HG02981 (cell line): Measurements from ENCODE around the gene OPALIN.

Experiments
- ATAC-seq: cut with Tn5 transposase; IDR thresholded peaks from one replicate; pipeline ENCODE4 v1.9.1; 2021; ENCODE audit warnings: mild to moderate bottlenecking, moderate library complexity; ENCODE audit not compliant: unreplicated experiment

OPALIN gene, protein sequence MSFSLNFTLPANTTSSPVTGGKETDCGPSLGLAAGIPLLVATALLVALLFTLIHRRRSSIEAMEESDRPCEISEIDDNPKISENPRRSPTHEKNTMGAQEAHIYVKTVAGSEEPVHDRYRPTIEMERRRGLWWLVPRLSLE

GRCh38 chr10:96358851-96359540, at the start of gene OPALIN:
TSS of gene OPALIN (minus strand) at chr10:96359002. CDS start at chr10:96358896, 106 bp downstream.
- ATAC-seq: no peak

DNA sequence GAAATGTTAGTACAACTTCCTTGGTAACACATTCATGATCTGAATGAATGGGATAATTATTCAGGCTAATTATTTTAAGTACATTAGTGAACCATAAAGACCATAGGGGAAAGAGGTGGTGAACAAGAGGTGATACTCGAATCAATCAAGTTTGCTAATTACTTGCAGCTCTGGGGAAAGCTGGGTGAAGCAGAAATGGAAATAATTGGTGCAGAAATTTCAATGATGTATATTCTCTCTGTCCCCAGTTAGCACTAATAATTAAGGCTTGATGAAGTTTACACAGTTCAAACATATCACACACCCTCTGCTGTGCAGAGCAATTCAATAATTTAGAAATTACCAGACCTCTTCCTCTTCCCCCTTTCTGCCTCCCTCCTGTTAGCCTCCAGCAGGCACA, 49.4 kb upstream of the OPALIN start:
- ATAC-seq: no peak

- no peak for ATAC-seq
These were observed 48.8 kb upstream of the OPALIN start for GRCh38 chr10:96407560-96408069.

- no peak for ATAC-seq
These were observed 47.3 kb upstream of the OPALIN start for GRCh38 chr10:96406091-96406490.

DNA sequence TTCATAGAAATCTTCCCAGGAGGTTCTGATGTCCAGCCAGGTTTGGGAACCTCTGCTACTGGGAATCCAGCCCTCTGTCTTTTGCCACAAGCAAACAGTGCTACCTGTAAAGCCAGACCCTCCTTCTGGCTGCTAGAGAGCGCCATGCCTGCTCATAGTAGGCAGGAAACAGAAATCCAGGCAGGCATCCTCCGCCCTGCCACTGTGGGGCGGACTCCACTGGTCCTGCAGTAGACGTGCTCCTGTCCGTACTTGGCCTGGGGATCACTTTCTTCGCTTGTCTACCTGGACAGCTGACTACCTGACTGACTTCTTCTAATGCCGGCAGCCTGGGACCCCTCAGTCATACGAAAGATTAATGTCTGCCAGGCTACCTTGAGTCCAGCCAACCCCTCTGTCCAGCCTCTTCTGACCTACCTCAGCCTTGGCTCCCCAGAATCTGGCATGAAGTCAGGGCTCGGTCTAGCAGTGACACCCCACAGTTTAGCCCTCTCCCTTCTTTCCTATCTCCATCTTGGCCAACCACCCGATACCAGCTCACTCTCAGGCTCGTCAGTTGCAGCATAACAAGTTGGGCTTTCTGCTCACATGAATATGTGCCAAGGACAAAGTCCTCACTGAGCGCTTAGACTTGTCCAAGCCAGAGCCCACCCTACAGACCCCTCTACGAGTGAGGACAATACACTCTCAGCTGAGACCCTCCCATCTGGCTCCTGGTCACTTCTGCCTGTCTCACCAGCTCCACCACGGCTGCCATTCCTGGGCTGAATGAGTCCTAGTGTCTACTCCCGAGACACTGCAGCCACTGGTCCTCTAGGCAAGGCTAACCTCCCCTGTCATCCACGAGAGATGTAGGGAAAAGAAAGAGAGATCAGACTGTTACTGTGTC, 43.9 kb upstream of the OPALIN start:
- no peak for ATAC-seq

DNA sequence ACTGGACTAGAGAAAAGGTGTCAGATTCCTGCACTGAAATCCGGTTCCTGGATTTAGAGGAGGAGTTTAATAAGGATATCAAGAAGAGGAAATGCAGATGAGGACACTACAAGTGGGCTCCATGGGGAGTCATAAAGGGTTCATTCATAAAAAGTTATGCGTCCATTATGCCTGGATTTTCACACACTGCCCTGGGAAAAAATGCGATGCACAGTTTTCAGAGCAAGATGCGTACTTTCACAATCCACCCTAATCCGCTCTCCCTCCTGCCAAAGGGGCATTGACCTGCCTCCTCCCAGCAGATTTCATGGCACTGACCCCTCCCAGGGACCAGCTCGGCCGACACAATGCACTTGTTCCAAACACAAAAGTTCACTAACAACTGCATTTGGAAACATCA, 42.2 kb upstream of the OPALIN start:
- ATAC-seq: no peak

- no peak for ATAC-seq
These were observed 41.7 kb upstream of the OPALIN start for GRCh38 chr10:96400465-96400864.

DNA sequence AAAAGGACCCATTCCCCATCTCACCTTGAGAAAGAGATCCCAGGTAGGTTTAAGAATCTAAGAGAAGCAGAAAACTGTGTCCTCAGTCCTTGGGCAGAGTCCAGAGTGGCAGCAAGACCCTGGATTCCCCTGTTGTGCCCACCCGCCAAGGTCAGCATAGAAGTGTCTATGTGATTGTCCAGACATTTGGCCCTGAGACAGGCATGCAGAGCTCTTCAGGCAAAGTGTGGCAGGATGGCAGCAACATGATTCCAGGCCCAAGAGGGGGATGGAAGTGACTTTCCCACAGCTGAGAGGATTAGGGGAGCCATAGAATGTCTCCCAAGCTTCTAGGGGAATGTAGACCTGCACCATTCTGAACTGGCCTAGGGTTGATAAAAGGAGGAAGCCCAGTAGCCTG, 39.1 kb upstream of the OPALIN start:
- no peak for ATAC-seq

- ATAC-seq: peak; percentile 50
These were observed 37.4 kb upstream of the OPALIN start for GRCh38 chr10:96395931-96396877.

- ATAC-seq: no peak
These were observed 31.7 kb upstream of the OPALIN start for GRCh38 chr10:96390460-96390864.

DNA sequence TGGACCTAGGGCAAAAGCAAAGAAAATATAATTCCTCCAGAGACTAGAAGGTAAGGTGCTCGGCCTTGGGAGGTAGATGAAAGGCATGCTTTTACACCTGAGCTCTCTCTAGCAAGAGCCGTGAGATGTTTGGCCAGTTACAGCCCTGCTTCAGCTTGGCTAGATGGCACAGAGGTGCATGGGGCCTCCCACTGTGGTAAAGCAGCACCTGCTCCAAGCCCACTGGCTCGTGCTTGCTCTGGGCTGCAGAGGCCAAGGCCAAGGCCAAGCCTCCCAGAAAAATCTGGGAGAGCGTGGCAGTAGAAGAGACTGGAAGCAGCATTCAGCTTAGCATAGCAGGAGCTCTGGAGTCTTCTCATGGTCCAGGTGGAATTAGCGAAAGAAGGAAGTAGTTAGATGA, 31.0 kb upstream of the OPALIN start:
- ATAC-seq: no peak

GRCh38 chr10:96387601-96388000, 28.8 kb upstream of the OPALIN start:
- no peak for ATAC-seq

GRCh38 chr10:96387161-96387560, 28.4 kb upstream of the OPALIN start:
- no peak for ATAC-seq

GRCh38 chr10:96384506-96384905, 25.7 kb upstream of the OPALIN start:
- ATAC-seq: no peak

- ATAC-seq: no peak
These were observed 22.0 kb upstream of the OPALIN start for GRCh38 chr10:96380821-96381220.

- ATAC-seq: no peak
These were observed 21.0 kb upstream of the OPALIN start for GRCh38 chr10:96379758-96380157.

- ATAC-seq: no peak
These were observed 19.9 kb upstream of the OPALIN start for GRCh38 chr10:96378741-96379140.

GRCh38 chr10:96377816-96378294, 19.1 kb upstream of the OPALIN start:
- ATAC-seq: no peak

GRCh38 chr10:96376483-96376882, 17.7 kb upstream of the OPALIN start:
- no peak for ATAC-seq
